OCI-LY7 (cell line): ENCODE data around the gene CR1L.

Experiments
- CTCF ChIP-seq: fragments of 200-600 bp; sonication (generic); conservative IDR thresholded peaks from 2 replicates; pipeline ENCODE4 v1.5.1; 2014; ENCODE audit warnings: mild to moderate bottlenecking, antibody characterized with exemption, low read length, moderate library complexity, mixed read lengths
- EZH2phosphoT487 ChIP-seq: fragments of 200-600 bp; sonication (generic); IDR thresholded peaks from 2 replicates; pipeline ENCODE4 v1.6.1; 2018; ENCODE audit warnings: low read depth, borderline replicate concordance, mild to moderate bottlenecking, mixed run types, antibody characterized with exemption, low read length, moderate library complexity, mixed read lengths

- TF ChIP-seq CTCF (no peak), EZH2phosphoT487 (no peak)
Measured at GRCh38 chr1:207763091-207763490, 118.2 kb downstream of the CR1L start.
